K562 (cell line): ENCODE data around the gene CHPF. TPM values are rescaled to one million over a fixed set of nuclear protein-coding genes. Genes with fewer than 3 reads are reported as not detected.

Experiments
- ATAC-seq: fragments of 200-7000 bp; cut with Tn5 transposase; 3 replicates; pipeline ENCODE4 v1.9.1; 2020; ENCODE audit warnings: moderate library complexity
- BruUV-seq: library from RNA; stranded (reverse); fragments of 400-500 nt; replicated peaks from 2 replicates; lab custom pipeline; 2021; lab: Mats Ljungman, UMichigan
- CTCF ChIA-PET: fragments of 300-600 bp; formaldehyde crosslinking; extraction: SDS; loops from one replicate; lab custom pipeline; 2021; ENCODE audit warnings: low intra/inter-chr PET ratio; lab: Yijun Ruan, JAX
- POLR2A ChIA-PET: fragments of 300-600, 350-650 bp; sonication (Branson Sonifier 250); formaldehyde crosslinking; extraction: SDS; loops from one replicate; lab custom pipeline; 2021; ENCODE audit warnings: antibody characterized with exemption, inconsistent platforms; lab: Yijun Ruan, JAX
- DNase-seq, 4 experiments: peaks; one replicate each; pipeline versions ENCODE4 v3.0.0 to v3.0.0-alpha.2; 2011 to 2018; ENCODE audit warnings: low spot score in 3 of 4, mixed read lengths in 3 of 4; ENCODE audit errors: extremely low read depth in 1 of 4
- FAIRE-seq: peaks from 2 replicates; lab custom pipeline; 2011; peaks lifted over from hg19 to GRCh38; lab: Jason Lieb, UNC
- H2AFZ ChIP-seq: 2 replicates; pipeline ENCODE4 v1.6.0; 2011; ENCODE audit warnings: low read depth, low read length, control low read depth, inconsistent platforms
- H3K27ac ChIP-seq: fragments of 200-600 bp; 3 replicates; pipeline ENCODE4 v1.8.0; 2011; ENCODE audit warnings: low read depth, mild to moderate bottlenecking, control low read depth, inconsistent platforms, low read length, moderate library complexity, mixed read lengths; ENCODE audit errors: extremely low read depth
- H3K27me3 ChIP-seq, 2 experiments: fragments of 300-600 bp in 1 of 2; 2 replicates in 1 of 2; 3 replicates in 1 of 2; pipeline versions ENCODE4 v1.6.0 to v1.8.0; 2011; ENCODE audit warnings: inconsistent platforms in 2 of 2, low read length in 2 of 2, mild to moderate bottlenecking in 1 of 2, mixed read lengths in 1 of 2, moderate library complexity in 1 of 2; ENCODE audit not compliant: control insufficient read depth in 2 of 2, insufficient read depth in 2 of 2
- H3K36me3 ChIP-seq: fragments of 300-600 bp; 3 replicates; pipeline ENCODE4 v1.8.0; 2011; ENCODE audit warnings: mild to moderate bottlenecking, low read length, inconsistent platforms; ENCODE audit not compliant: control insufficient read depth, insufficient read depth
- H3K4me1 ChIP-seq, 2 experiments: fragments of 200-600 bp in 1 of 2; replicated peaks in 1 of 2; 2 replicates in 1 of 2; 3 replicates in 1 of 2; pipeline versions ENCODE4 v1.5.1 to v1.8.0; 2011; ENCODE audit warnings: inconsistent platforms in 2 of 2, low read length in 2 of 2, mild to moderate bottlenecking in 1 of 2, mixed read lengths in 1 of 2, moderate library complexity in 1 of 2; ENCODE audit not compliant: control insufficient read depth in 2 of 2, insufficient read depth in 2 of 2
- H3K4me2 ChIP-seq: 2 replicates; pipeline ENCODE4 v1.6.1; 2011; ENCODE audit warnings: low read length, control low read depth, inconsistent platforms, mixed read lengths; ENCODE audit not compliant: insufficient read depth
- H3K4me3 ChIP-seq: fragments of 200-600 bp; sonication (generic), shearing (Covaris generic); 2 replicates; pipeline ENCODE4 v1.5.1; 2016; ENCODE audit warnings: control low read depth, inconsistent platforms
- H3K79me2 ChIP-seq: fragments of 200-600 bp; 3 replicates; pipeline ENCODE4 v1.8.0; 2011; ENCODE audit warnings: low read length, inconsistent platforms; ENCODE audit not compliant: control insufficient read depth, insufficient read depth
- H3K9ac ChIP-seq, 2 experiments: 2 replicates each; pipeline versions ENCODE4 v1.6.0 to v1.6.1; 2011; ENCODE audit warnings: low read depth in 2 of 2, low read length in 2 of 2, control low read depth in 1 of 2, inconsistent platforms in 1 of 2, mild to moderate bottlenecking in 1 of 2, mixed read lengths in 1 of 2; ENCODE audit not compliant: insufficient read depth in 1 of 2
- H3K9me1 ChIP-seq: one replicate; pipeline ENCODE4 v1.6.0; 2011; ENCODE audit warnings: inconsistent platforms, mild to moderate bottlenecking, low read length, moderate library complexity; ENCODE audit not compliant: control insufficient read depth, insufficient read depth
- H3K9me3 ChIP-seq: replicated peaks from 2 replicates; pipeline ENCODE4 v1.5.1; 2011; ENCODE audit warnings: low read depth, low read length, inconsistent platforms; ENCODE audit not compliant: control insufficient read depth, insufficient read depth
- H4K20me1 ChIP-seq: replicated peaks from 2 replicates; pipeline ENCODE4 v1.6.1; 2011; ENCODE audit warnings: low read length, inconsistent platforms, mixed read lengths; ENCODE audit not compliant: control insufficient read depth, insufficient read depth
- CREM ChIP-seq: IDR thresholded peaks from 2 replicates; pipeline ENCODE4 v1.6.1; 2014; ENCODE audit warnings: antibody characterized with exemption, low read depth
- CTCFL ChIP-seq: IDR thresholded peaks from 2 replicates; pipeline ENCODE4 v1.6.1; 2011; ENCODE audit warnings: borderline replicate concordance, low read depth, mild to moderate bottlenecking, moderate library complexity, low read length; ENCODE audit not compliant: insufficient read depth, poor library complexity, severe bottlenecking
- E2F8 ChIP-seq: fragments of 450-650 bp; IDR thresholded peaks from 2 replicates; pipeline ENCODE4 v1.7.1; 2018; ENCODE audit warnings: mild to moderate bottlenecking, low read depth; ENCODE audit not compliant: partially characterized antibody
- KAT7 ChIP-seq: sonication (generic); formaldehyde crosslinking; IDR thresholded peaks from 2 replicates; pipeline ENCODE4 v1.8.0; 2022; ENCODE audit warnings: missing genetic modification reagents, mild to moderate bottlenecking, borderline replicate concordance
- MCM5 ChIP-seq: fragments of 450-650 bp; IDR thresholded peaks from 2 replicates; pipeline ENCODE4 v1.6.1; 2016; ENCODE audit warnings: low read depth
- NFE2 ChIP-seq: IDR thresholded peaks from 2 replicates; pipeline ENCODE4 v1.6.1; 2014; ENCODE audit warnings: antibody characterized with exemption, low read depth
- PCBP1 ChIP-seq: fragments of 200-400 bp; formaldehyde crosslinking; IDR thresholded peaks from 2 replicates; pipeline ENCODE4 v1.6.1; 2018; ENCODE audit warnings: mild to moderate bottlenecking, low read depth, low read length; ENCODE audit not compliant: poor library complexity, severe bottlenecking
- PHB2 ChIP-seq: fragments of 450-650 bp; IDR thresholded peaks from 2 replicates; pipeline ENCODE4 v1.6.1; 2017; ENCODE audit warnings: low read depth
- POLR2H ChIP-seq: IDR thresholded peaks from 2 replicates; pipeline ENCODE4 v1.6.1; 2016; ENCODE audit warnings: missing genetic modification characterization, low read depth, mild to moderate bottlenecking, control low read depth, missing compliant biosample characterization, moderate library complexity
- ZBTB9 ChIP-seq: fragments of 450-650 bp; formaldehyde crosslinking; IDR thresholded peaks from 2 replicates; pipeline ENCODE4 v1.4.0; 2020; ENCODE audit warnings: mild to moderate bottlenecking, moderate library complexity
- ZNF384 ChIP-seq: IDR thresholded peaks from 2 replicates; pipeline ENCODE4 v1.6.1; 2012; ENCODE audit warnings: low read depth, low read length, improper control_type of control experiment
- WGBS: fragments of 100-300 bp; shearing (Covaris generic); methylation state at CpG from one replicate; pipeline ENCODE4 v1.1.6; 2016; ENCODE audit warnings: low coverage, mixed read lengths; ENCODE audit not compliant: insufficient coverage; ENCODE audit errors: missing lambda C conversion rate; 5-methylcytosine and 5-hydroxymethylcytosine counted together
- in situ Hi-C: fragments of 300-500 bp; cut with MboI; formaldehyde crosslinking; loops from 4 replicates; pipeline ENCODE4 v1.15.0; 2018; ENCODE audit warnings: inconsistent platforms, mixed read lengths
- intact Hi-C: fragments of 100-400 bp; cut with micrococcal nuclease; formaldehyde crosslinking; loops from 2 replicates; pipeline ENCODE4 v1.14.2; 2022
- polyA plus RNA-seq, 8 experiments: library from polyadenylated mRNA; depleted of rRNA in 4 of 8; stranded (reverse) in 5 of 8; unstranded in 3 of 8; fragments of >200 nt; fragmentation: Nextera tagmentation in 2 of 8; fragmentation: Illumina TruSeq in 1 of 8; extraction: Ambion mirVana in 2 of 8; extraction: Trizol in 1 of 8; gene quantifications; 2 replicates each; pipeline versions ENCODE4 v1.2.1 to v1.2.3, GENCODE V29; 2011 to 2014; ENCODE audit warnings: inconsistent platforms in 1 of 8, missing spikeins in 1 of 8
- total RNA-seq, 7 experiments: library from RNA; depleted of rRNA in 6 of 7; stranded (reverse); fragments of >200 nt in 6 of 7; fragmentation: Illumina TruSeq in 2 of 7; extraction: Trizol in 2 of 7; gene quantifications; 2 replicates each; pipeline versions ENCODE4 v1.2.1 to v1.2.3, GENCODE V29; 2011 to 2021; ENCODE audit warnings: low replicate concordance in 1 of 7

Gene CHPF
- total and polyA plus RNA-seq, 9 of the 15 experiments (the other 6 are each of a cell fraction or from before 2014, with no cell fraction given): 0.15 to 57.2 (median 7.9) TPM

- no peak for ATAC-seq
- intact Hi-C loops: no loop called here
- Histone ChIP-seq H3K4me3 (no peak overlapping the region), H3K27me3 (peaks cover 0 to 8% of the 10 kb centered on the region in 2 experiments; a peak in 3 of 5 replicates), H3K9ac (no peak overlapping the region), H3K79me2 (no peaks in the 10 kb centered on the region), H3K27ac (no peak overlapping the region), H4K20me1 (no peaks in the 10 kb centered on the region), H3K4me1 (peaks cover 6 to 54% of the 10 kb centered on the region in 2 experiments; a peak in 3 of 5 replicates), H2AFZ (no peak overlapping the region), H3K4me2 (no peak overlapping the region), H3K36me3 (no peaks in the 10 kb centered on the region), H3K9me3 (no peaks in the 10 kb centered on the region), H3K9me1 (no peaks in the 10 kb centered on the region)
- TF ChIP-seq KAT7 (no peak), ZBTB9 (CRISPR knock-in tag) (no peak), NFE2 (no peak), PCBP1 (no peak), ZNF384 (no peak), CREM (no peak), CTCFL (no peak), E2F8 (no peak), MCM5 (no peak), POLR2H (tag) (no peak), PHB2 (no peak)
- in situ Hi-C loops: no loop called here
- CTCF ChIA-PET: no interaction called here
- no peak for FAIRE-seq
- DNase-seq: no peak
- no TSS peak for BruUV-seq
- WGBS: 34% methylated on average over 10 of the region's 20 CpGs
- POLR2A ChIA-PET: no interaction called here
These were observed 12.3 kb upstream of the CHPF start for GRCh38 chr2:219555956-219556355.
